HepG2 (cell line): ENCODE measurements around the gene MRPL14. TPM values are rescaled to one million over a fixed set of nuclear protein-coding genes. Genes with fewer than 3 reads are reported as not detected.

Experiments
- CBX5 ChIP-seq: sonication (generic); formaldehyde crosslinking; IDR thresholded peaks from 2 replicates; pipeline ENCODE4 v1.4.0; 2020; ENCODE audit warnings: missing genetic modification reagents, borderline replicate concordance
- EEA1 ChIP-seq: sonication (generic); formaldehyde crosslinking; IDR thresholded peaks from 2 replicates; pipeline ENCODE4 v1.5.1; 2020; ENCODE audit warnings: mild to moderate bottlenecking, missing genetic modification reagents, borderline replicate concordance
- ETV6 ChIP-seq: sonication (generic); formaldehyde crosslinking; conservative IDR thresholded peaks from 2 replicates; pipeline ENCODE4 v1.4.0; 2020; ENCODE audit warnings: missing genetic modification reagents
- KDM2A ChIP-seq: sonication (generic); formaldehyde crosslinking; IDR thresholded peaks from 2 replicates; pipeline ENCODE4 v1.4.0; 2020; ENCODE audit warnings: low read depth, missing genetic modification reagents, borderline replicate concordance
- KLF12 ChIP-seq: sonication (generic); formaldehyde crosslinking; IDR thresholded peaks from 2 replicates; pipeline ENCODE4 v1.4.0; 2020; ENCODE audit warnings: missing genetic modification reagents, borderline replicate concordance
- MBNL3 ChIP-seq: fragments of 250-450 bp; sonication (Bioruptor Pico); conservative IDR thresholded peaks from 2 replicates; pipeline ENCODE4 v1.8.0; 2022; ENCODE audit warnings: mild to moderate bottlenecking, inconsistent platforms
- NFE2L1 ChIP-seq: sonication (generic); formaldehyde crosslinking; IDR thresholded peaks from 2 replicates; pipeline ENCODE4 v1.4.0; 2020; ENCODE audit warnings: missing genetic modification reagents, mild to moderate bottlenecking, borderline replicate concordance
- NR2F1 ChIP-seq, 2 experiments: fragments of 450-650 bp in 1 of 2; formaldehyde crosslinking in 1 of 2; IDR thresholded peaks; 2 replicates each; pipeline versions ENCODE4 v1.5.0 to v1.6.1; 2016 to 2020; ENCODE audit warnings: mild to moderate bottlenecking in 1 of 2, missing compliant biosample characterization in 1 of 2, missing genetic modification reagents in 1 of 2, moderate library complexity in 1 of 2
- SPEN ChIP-seq: sonication (generic); formaldehyde crosslinking; IDR thresholded peaks from 2 replicates; pipeline ENCODE4 v1.5.1; 2020; ENCODE audit warnings: low read depth, mild to moderate bottlenecking, missing genetic modification reagents
- TMF1 ChIP-seq: sonication (generic); formaldehyde crosslinking; IDR thresholded peaks from 2 replicates; pipeline ENCODE4 v1.8.1; 2022; ENCODE audit warnings: low read depth, missing genetic modification reagents
- ZNF275 ChIP-seq: sonication (generic); formaldehyde crosslinking; IDR thresholded peaks from 2 replicates; pipeline ENCODE4 v1.8.0; 2022; ENCODE audit warnings: missing genetic modification reagents, mild to moderate bottlenecking, inconsistent platforms, borderline replicate concordance
- ZNF292 ChIP-seq: sonication (generic); formaldehyde crosslinking; IDR thresholded peaks from 2 replicates; pipeline ENCODE4 v1.8.1; 2022; ENCODE audit warnings: mild to moderate bottlenecking, low read depth, missing genetic modification reagents, borderline replicate concordance
- ZNF33A ChIP-seq: sonication (generic); formaldehyde crosslinking; IDR thresholded peaks from 2 replicates; pipeline ENCODE4 v1.5.1; 2020; ENCODE audit warnings: missing genetic modification reagents, mild to moderate bottlenecking, moderate library complexity, borderline replicate concordance
- ZNF350 ChIP-seq: sonication (generic); formaldehyde crosslinking; IDR thresholded peaks from 2 replicates; pipeline ENCODE4 v1.4.0; 2020; ENCODE audit warnings: mild to moderate bottlenecking, low read depth, missing genetic modification reagents, borderline replicate concordance
- ZNF383 ChIP-seq: sonication (generic); formaldehyde crosslinking; IDR thresholded peaks from 2 replicates; pipeline ENCODE4 v1.4.0; 2020; ENCODE audit warnings: missing genetic modification reagents, mild to moderate bottlenecking, borderline replicate concordance
- ZNF446 ChIP-seq: sonication (generic); formaldehyde crosslinking; IDR thresholded peaks from 2 replicates; pipeline ENCODE4 v1.5.0; 2020; ENCODE audit warnings: mild to moderate bottlenecking, missing genetic modification reagents
- ZNF556 ChIP-seq: sonication (generic); formaldehyde crosslinking; IDR thresholded peaks from 2 replicates; pipeline ENCODE4 v1.4.0; 2020; ENCODE audit warnings: mild to moderate bottlenecking, missing genetic modification reagents, borderline replicate concordance
- ZNF570 ChIP-seq: sonication (generic); formaldehyde crosslinking; IDR thresholded peaks from 2 replicates; pipeline ENCODE4 v1.4.0; 2020; ENCODE audit warnings: mild to moderate bottlenecking, missing genetic modification reagents, borderline replicate concordance
- ZNF644 ChIP-seq: IDR thresholded peaks from 2 replicates; pipeline ENCODE4 v1.6.1; 2016; ENCODE audit warnings: low read depth
- polyA plus RNA-seq, 8 experiments: library from polyadenylated mRNA; depleted of rRNA in 3 of 8; stranded (reverse) in 7 of 8; unstranded in 1 of 8; fragments of >200 nt; fragmentation: Illumina TruSeq in 4 of 8; extraction: Trizol in 4 of 8; gene quantifications; 2 replicates each; pipeline versions ENCODE4 v1.2.1 to v1.2.3, GENCODE V29; 2011 to 2016; ENCODE audit warnings: low read depth in 4 of 8, missing spikeins in 1 of 8, mixed read lengths in 1 of 8; ENCODE audit not compliant: insufficient read depth in 1 of 8
- total RNA-seq, 5 experiments: library from RNA; depleted of rRNA; stranded (reverse); fragments of >200 nt; fragmentation: Illumina TruSeq; extraction: Trizol; gene quantifications; 2 replicates each; pipeline ENCODE4 v1.2.3, GENCODE V29; 2016; ENCODE audit warnings: low read depth in 1 of 5
- TF ChIP-seq, protein P1 (sequence below): sonication (generic); formaldehyde crosslinking; IDR thresholded peaks from 2 replicates; pipeline ENCODE4 v1.4.0; 2020; ENCODE audit warnings: missing genetic modification reagents, borderline replicate concordance
- TF ChIP-seq, protein P2 (sequence below): sonication (generic); formaldehyde crosslinking; IDR thresholded peaks from 2 replicates; pipeline ENCODE4 v1.4.0; 2020; ENCODE audit warnings: mild to moderate bottlenecking, missing genetic modification reagents
- TF ChIP-seq, protein P3 (sequence below): sonication (generic); formaldehyde crosslinking; IDR thresholded peaks from 2 replicates; pipeline ENCODE4 v1.8.1; 2023; ENCODE audit warnings: missing genetic modification reagents, inconsistent platforms, borderline replicate concordance

MRPL14 gene
- total and polyA plus RNA-seq, 2 of the 13 experiments (the other 11 are each of a cell fraction or from before 2014, with no cell fraction given), result 157 to 178 TPM

DNA sequence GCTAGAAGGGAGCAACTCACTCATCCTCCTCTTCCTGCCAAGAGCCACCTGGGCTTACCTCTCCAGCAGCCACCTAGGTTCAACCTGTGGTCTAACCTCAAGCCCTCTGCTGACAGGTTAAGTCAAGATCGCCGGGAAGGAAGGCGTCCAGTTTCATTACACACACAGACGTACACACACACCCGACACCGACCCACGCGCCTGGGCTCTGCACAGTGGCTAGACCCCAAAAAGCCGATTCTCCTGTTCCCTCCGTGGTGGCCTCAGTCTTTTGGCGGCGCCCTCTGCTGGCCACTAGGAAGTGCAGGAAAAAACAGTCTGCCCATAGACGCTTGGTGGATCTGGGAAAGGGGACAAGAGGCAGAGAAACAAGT lies 52.8 kb downstream of the MRPL14 start (continued):
- TF ChIP-seq, protein P1, sequence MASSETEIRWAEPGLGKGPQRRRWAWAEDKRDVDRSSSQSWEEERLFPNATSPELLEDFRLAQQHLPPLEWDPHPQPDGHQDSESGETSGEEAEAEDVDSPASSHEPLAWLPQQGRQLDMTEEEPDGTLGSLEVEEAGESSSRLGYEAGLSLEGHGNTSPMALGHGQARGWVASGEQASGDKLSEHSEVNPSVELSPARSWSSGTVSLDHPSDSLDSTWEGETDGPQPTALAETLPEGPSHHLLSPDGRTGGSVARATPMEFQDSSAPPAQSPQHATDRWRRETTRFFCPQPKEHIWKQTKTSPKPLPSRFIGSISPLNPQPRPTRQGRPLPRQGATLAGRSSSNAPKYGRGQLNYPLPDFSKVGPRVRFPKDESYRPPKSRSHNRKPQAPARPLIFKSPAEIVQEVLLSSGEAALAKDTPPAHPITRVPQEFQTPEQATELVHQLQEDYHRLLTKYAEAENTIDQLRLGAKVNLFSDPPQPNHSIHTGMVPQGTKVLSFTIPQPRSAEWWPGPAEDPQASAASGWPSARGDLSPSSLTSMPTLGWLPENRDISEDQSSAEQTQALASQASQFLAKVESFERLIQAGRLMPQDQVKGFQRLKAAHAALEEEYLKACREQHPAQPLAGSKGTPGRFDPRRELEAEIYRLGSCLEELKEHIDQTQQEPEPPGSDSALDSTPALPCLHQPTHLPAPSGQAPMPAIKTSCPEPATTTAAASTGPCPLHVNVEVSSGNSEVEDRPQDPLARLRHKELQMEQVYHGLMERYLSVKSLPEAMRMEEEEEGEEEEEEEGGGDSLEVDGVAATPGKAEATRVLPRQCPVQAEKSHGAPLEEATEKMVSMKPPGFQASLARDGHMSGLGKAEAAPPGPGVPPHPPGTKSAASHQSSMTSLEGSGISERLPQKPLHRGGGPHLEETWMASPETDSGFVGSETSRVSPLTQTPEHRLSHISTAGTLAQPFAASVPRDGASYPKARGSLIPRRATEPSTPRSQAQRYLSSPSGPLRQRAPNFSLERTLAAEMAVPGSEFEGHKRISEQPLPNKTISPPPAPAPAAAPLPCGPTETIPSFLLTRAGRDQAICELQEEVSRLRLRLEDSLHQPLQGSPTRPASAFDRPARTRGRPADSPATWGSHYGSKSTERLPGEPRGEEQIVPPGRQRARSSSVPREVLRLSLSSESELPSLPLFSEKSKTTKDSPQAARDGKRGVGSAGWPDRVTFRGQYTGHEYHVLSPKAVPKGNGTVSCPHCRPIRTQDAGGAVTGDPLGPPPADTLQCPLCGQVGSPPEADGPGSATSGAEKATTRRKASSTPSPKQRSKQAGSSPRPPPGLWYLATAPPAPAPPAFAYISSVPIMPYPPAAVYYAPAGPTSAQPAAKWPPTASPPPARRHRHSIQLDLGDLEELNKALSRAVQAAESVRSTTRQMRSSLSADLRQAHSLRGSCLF, result no peak
- TF ChIP-seq SPEN (CRISPR knock-in tag) (peak; percentile 44; the same call in 1 of the 2 replicates), NFE2L1 (CRISPR knock-in tag) (no peak), ZNF350 (CRISPR knock-in tag) (no peak), NR2F1 (CRISPR knock-in tag; IDR thresholded peaks at IDR 0.05) (no peak), ZNF292 (CRISPR knock-in tag) (no peak; the same call in 1 of the 2 replicates), MBNL3 (CRISPR knock-in tag) (no peak), ZNF570 (CRISPR knock-in tag) (no peak), ZNF33A (no peak), TMF1 (no peak; the same call in 1 of the 2 replicates), ZNF446 (CRISPR knock-in tag) (peak; percentile 75; the same call in 1 of the 2 replicates), ZNF556 (CRISPR knock-in tag) (0 out of 2 replicates have a peak, but pooled peaks have one; percentile 44), KLF12 (CRISPR knock-in tag) (0 out of 2 replicates have a peak, but pooled peaks have one; percentile 90), KDM2A (peak; percentile 75; the same call in 1 of the 2 replicates), CBX5 (CRISPR knock-in tag) (peak; percentile 76; the same call in 1 of the 2 replicates), ZNF383 (CRISPR knock-in tag) (no peak), ZNF275 (CRISPR knock-in tag) (no peak), ZNF644 (CRISPR knock-in tag) (peak; percentile 59; the same call in 1 of the 2 replicates), ETV6 (CRISPR knock-in tag) (no peak; the same call in 1 of the 2 replicates), EEA1 (no peak; the same call in 1 of the 2 replicates)
- TF ChIP-seq, protein P2, sequence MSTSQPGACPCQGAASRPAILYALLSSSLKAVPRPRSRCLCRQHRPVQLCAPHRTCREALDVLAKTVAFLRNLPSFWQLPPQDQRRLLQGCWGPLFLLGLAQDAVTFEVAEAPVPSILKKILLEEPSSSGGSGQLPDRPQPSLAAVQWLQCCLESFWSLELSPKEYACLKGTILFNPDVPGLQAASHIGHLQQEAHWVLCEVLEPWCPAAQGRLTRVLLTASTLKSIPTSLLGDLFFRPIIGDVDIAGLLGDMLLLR, result peak; percentile 12; the same call in 1 of the 2 replicates
- TF ChIP-seq, protein P3, sequence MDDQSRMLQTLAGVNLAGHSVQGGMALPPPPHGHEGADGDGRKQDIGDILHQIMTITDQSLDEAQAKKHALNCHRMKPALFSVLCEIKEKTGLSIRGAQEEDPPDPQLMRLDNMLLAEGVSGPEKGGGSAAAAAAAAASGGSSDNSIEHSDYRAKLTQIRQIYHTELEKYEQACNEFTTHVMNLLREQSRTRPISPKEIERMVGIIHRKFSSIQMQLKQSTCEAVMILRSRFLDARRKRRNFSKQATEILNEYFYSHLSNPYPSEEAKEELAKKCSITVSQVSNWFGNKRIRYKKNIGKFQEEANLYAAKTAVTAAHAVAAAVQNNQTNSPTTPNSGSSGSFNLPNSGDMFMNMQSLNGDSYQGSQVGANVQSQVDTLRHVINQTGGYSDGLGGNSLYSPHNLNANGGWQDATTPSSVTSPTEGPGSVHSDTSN (CRISPR knock-in tag), result no peak
